Measurements from ENCODE around the gene AMPD2.

- TF ChIP-seq POLR2A (IDR thresholded peaks at IDR 0.05; ENCODE audit: low read depth), result no peak
- no peak for TF ChIP-seq EP300 (IDR thresholded peaks at IDR 0.05)
These were observed 24.1 kb upstream of the AMPD2 start for GRCh38 chr1:109595531-109595930.
